Body of pancreas (tissue), 4 donors: ENCODE results near the gene SUPT7L.

ENCODE experiments used
- POLR2A ChIP-seq, 3 donors: fragments of 450-650 bp; IDR thresholded peaks; one replicate each; pipeline ENCODE4 v1.6.1; 2016; ENCODE audit warnings: antibody characterized with exemption in 3 of 3, mild to moderate bottlenecking in 2 of 3
- TF ChIP-seq, protein P1 (sequence below), 7 experiments: fragments of 450-650 bp in 4 of 7; fragments of 200-600 bp in 3 of 7; sonication (generic) in 3 of 7; IDR thresholded peaks; one replicate each; pipeline ENCODE4 v1.5.1; 2016 to 2019; ENCODE audit warnings: antibody characterized with exemption in 7 of 7

DNA sequence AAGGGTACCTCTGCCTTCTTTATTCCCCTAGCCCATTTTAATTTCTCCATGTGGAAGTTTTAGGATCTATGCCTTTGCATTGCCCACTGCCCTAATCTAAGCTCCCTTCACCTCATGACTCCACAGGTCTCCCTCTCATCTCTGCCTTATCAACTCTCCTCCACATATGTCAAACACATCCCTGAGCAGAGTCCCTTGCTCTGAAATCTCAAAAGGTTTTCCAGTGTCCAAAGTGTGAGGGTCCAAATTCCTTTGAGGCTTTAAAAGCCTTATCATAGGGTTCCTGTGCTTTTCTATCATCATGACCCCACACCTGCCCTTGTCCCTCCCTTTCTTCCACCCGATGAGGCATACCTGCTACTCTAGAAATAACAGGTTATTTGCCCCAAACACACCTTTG is 38.9 kb upstream of the SUPT7L start:
- no peak for TF ChIP-seq POLR2A (IDR thresholded peaks at IDR 0.05)
- TF ChIP-seq, protein P1, sequence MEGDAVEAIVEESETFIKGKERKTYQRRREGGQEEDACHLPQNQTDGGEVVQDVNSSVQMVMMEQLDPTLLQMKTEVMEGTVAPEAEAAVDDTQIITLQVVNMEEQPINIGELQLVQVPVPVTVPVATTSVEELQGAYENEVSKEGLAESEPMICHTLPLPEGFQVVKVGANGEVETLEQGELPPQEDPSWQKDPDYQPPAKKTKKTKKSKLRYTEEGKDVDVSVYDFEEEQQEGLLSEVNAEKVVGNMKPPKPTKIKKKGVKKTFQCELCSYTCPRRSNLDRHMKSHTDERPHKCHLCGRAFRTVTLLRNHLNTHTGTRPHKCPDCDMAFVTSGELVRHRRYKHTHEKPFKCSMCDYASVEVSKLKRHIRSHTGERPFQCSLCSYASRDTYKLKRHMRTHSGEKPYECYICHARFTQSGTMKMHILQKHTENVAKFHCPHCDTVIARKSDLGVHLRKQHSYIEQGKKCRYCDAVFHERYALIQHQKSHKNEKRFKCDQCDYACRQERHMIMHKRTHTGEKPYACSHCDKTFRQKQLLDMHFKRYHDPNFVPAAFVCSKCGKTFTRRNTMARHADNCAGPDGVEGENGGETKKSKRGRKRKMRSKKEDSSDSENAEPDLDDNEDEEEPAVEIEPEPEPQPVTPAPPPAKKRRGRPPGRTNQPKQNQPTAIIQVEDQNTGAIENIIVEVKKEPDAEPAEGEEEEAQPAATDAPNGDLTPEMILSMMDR (IDR thresholded peaks at IDR 0.05) = no peak
